Endothelial cell (in vitro differentiated cells): ENCODE results near the gene PTGFRN. TPM values are rescaled to one million over a fixed set of nuclear protein-coding genes. Genes with fewer than 3 reads are reported as not detected.

ENCODE experiments used
- DNase-seq: peaks from one replicate; pipeline ENCODE4 v3.0.0; 2021; ENCODE audit warnings: low spot score
- H3K27ac Mint-ChIP-seq: one replicate; pipeline ENCODE4 v1.8.0; 2021; ENCODE audit warnings: mixed read lengths, inconsistent platforms; ENCODE audit not compliant: unreplicated experiment
- H3K27me3 Mint-ChIP-seq: one replicate; pipeline ENCODE4 v1.8.0; 2021; ENCODE audit warnings: mild to moderate bottlenecking, moderate library complexity, mixed read lengths, inconsistent platforms; ENCODE audit not compliant: unreplicated experiment
- H3K36me3 Mint-ChIP-seq: one replicate; pipeline ENCODE4 v1.8.0; 2021; ENCODE audit warnings: mild to moderate bottlenecking, low read depth, mixed read lengths, inconsistent platforms; ENCODE audit not compliant: unreplicated experiment
- H3K4me1 Mint-ChIP-seq: one replicate; pipeline ENCODE4 v1.8.0; 2021; ENCODE audit warnings: mild to moderate bottlenecking, mixed read lengths, inconsistent platforms; ENCODE audit not compliant: unreplicated experiment
- H3K4me3 Mint-ChIP-seq: one replicate; pipeline ENCODE4 v1.8.0; 2021; ENCODE audit warnings: mild to moderate bottlenecking, mixed read lengths, inconsistent platforms; ENCODE audit not compliant: unreplicated experiment
- H3K9me3 Mint-ChIP-seq: one replicate; pipeline ENCODE4 v1.8.0; 2021; ENCODE audit warnings: mixed read lengths, inconsistent platforms; ENCODE audit not compliant: unreplicated experiment
- total RNA-seq: library from RNA; stranded (reverse); fragmentation: NEBNext Ultra II Directional; extraction: Animal tissue kit (Norgen Biotek cat#: 25700); gene quantifications from one replicate; pipeline ENCODE4 v1.2.1, GENCODE V29; 2021; ENCODE audit not compliant: unreplicated experiment
- TF ChIP-seq, protein P1 (sequence below): fragments of 200-600 bp; sonication (generic); IDR thresholded peaks from one replicate; pipeline ENCODE4 v1.5.0; 2021; ENCODE audit warnings: antibody characterized with exemption; ENCODE audit not compliant: unreplicated experiment

PTGFRN gene
- total RNA-seq, 1 donor from 2014 or later: 23.7 TPM

DNA sequence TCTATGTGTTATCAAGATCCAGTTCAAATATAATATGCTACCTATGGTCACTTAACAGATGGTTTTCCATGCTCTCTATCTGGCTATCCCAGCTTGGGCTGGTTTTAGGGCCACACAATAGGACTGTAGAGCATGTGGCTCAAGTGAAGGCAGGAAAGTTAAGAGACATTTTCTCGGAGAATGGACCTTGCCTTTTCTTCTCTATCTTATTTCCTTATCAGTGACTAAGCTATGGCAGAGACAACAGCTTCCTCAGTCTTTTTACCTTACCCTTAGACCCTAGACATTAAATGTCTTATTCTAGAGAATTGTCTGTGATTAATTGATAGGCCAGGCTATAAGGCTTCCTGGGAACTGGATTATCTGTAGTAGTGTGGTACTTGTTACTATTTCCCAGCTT is 120.0 kb downstream of the PTGFRN start:
- Mint-ChIP-seq H3K4me1 (peaks cover 29% of the 10 kb centered on the region), H3K4me3 (no peak overlapping the region), H3K27me3 (no peaks in the 10 kb centered on the region), H3K36me3 (no peaks in the 10 kb centered on the region), H3K27ac (no peak overlapping the region), H3K9me3 (no peaks in the 10 kb centered on the region)
- DNase-seq: no peak
- TF ChIP-seq, protein P1, sequence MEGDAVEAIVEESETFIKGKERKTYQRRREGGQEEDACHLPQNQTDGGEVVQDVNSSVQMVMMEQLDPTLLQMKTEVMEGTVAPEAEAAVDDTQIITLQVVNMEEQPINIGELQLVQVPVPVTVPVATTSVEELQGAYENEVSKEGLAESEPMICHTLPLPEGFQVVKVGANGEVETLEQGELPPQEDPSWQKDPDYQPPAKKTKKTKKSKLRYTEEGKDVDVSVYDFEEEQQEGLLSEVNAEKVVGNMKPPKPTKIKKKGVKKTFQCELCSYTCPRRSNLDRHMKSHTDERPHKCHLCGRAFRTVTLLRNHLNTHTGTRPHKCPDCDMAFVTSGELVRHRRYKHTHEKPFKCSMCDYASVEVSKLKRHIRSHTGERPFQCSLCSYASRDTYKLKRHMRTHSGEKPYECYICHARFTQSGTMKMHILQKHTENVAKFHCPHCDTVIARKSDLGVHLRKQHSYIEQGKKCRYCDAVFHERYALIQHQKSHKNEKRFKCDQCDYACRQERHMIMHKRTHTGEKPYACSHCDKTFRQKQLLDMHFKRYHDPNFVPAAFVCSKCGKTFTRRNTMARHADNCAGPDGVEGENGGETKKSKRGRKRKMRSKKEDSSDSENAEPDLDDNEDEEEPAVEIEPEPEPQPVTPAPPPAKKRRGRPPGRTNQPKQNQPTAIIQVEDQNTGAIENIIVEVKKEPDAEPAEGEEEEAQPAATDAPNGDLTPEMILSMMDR: no peak

DNA sequence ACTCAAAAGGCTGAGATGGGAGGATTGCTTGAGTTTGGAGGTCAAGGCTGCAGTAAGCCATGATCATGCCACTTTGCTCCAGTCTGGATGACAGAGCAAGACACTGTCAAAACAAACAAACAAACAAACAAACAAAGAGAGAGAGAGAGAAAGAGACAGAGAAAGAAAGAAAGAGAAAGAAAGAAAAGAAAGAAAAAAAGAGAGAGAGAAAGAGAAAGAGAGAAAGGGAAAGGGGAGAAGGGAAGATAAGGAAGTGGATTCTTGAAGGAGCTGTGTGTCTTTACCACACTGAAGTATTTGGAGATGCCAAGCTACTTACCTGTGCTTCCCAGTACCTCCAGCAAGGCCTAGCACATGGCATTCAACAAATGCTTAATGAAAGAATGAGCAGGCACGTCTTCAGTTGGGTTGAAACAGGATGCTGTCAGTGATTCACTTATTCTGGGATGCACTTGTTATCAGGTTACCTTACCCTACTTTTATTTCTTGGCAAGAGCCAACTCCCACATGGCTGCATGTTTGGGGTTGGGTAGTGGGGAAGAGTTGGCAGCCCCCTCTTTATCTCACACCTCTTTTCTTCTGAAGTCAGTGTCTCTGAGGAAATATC is 120.7 kb downstream of the PTGFRN start:
- Mint-ChIP-seq H3K9me3 (no peaks in the 10 kb centered on the region), H3K36me3 (no peaks in the 10 kb centered on the region), H3K4me3 (no peak overlapping the region), H3K27ac (no peak overlapping the region), H3K4me1 (peaks cover 29% of the 10 kb centered on the region), H3K27me3 (no peaks in the 10 kb centered on the region)
- TF ChIP-seq, protein P1: no peak
- DNase-seq: no peak

DNA sequence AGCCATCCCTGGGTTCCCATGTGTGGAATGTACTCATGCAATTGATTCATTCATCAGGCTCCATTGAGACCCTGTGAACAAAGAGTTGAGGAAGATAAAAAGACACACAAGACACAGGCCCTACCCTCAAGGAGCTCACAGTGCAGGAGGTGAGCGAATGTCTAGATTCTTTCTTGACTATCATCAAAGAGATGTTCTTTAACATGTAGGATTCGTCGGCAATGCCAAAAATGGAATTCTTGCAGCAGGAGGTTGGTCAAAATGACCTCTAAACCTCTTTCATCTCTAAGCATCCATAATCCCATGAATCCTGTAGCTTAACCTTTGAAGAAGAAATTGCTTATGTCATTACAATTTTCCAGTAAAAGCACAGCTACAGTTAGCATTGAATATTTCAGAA is 122.5 kb downstream of the PTGFRN start:
- H3K9me3 Mint-ChIP-seq: no peaks in the 10 kb centered on the region
- no peaks in the 10 kb centered on the region for H3K27me3 Mint-ChIP-seq
- TF ChIP-seq, protein P1: no peak
- DNase-seq: no peak
- H3K27ac Mint-ChIP-seq: no peak overlapping the region
- peaks cover 22% of the 10 kb centered on the region for H3K4me1 Mint-ChIP-seq
- H3K4me3 Mint-ChIP-seq: no peak overlapping the region
- H3K36me3 Mint-ChIP-seq: no peaks in the 10 kb centered on the region

DNA sequence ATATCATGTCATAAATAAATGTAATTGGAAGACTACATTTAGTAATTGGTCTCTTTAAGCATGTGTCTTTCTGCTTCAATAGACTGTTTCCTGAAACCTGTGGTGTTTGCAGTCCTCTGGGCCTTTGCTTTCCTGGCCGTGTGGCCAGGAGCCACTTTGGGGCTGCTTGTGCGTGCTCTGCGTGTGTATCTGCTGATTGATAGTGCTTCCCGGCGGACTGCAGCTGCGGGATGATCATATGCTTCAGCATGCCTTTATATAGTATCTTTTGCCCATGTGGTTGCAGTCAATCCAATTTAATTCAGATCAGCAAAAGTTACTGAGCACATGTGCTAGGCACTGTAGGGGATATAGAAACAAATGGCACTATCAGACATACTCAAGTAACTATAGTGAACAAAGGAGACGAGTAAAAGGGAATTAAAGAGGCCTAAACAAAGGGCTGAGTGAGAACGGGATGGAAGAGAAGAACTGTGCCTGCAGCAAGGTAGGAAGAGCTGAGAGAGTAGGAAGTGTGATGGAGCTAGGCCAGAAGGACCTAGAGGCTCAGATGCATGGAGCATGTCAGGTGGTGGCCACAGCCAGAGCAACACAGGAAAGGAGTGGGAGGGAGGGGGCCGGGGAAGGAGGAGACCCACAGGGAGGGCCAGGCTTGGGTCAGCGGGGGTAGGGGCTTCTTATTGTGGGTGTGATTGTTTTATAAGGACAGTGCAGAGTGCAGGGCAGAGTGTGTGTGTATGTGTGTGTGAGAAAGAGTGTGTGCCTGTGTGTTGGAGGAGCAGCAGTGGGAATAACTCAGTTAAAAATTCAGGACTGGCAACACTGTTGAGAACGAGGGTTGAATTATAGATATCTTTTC is 123.2 kb downstream of the PTGFRN start:
- no peak for DNase-seq
- Mint-ChIP-seq H3K27ac (no peak overlapping the region), H3K4me1 (peaks cover 22% of the 10 kb centered on the region), H3K4me3 (no peak overlapping the region), H3K27me3 (no peaks in the 10 kb centered on the region), H3K36me3 (no peaks in the 10 kb centered on the region), H3K9me3 (no peaks in the 10 kb centered on the region)
- TF ChIP-seq, protein P1: no peak

DNA sequence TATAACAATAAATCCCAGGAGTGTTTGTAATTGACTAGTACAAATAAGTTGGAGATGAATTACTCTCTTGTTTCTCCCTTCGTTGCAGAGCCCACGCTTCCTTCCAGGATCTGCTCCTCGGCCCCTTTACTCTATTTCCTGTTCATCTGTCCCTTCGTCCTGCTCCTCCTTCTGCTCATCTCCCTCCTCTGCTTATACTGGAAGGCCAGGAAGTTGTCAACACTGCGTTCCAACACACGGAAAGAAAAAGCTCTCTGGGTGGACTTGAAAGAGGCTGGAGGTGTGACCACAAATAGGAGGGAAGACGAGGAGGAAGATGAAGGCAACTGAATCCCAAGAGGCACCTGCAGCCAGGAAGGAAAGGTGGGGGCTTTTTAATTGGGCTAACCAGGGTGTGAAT is 124.1 kb downstream of the PTGFRN start:
- peaks cover 22% of the 10 kb centered on the region for H3K4me1 Mint-ChIP-seq
- no peak overlapping the region for H3K27ac Mint-ChIP-seq
- H3K27me3 Mint-ChIP-seq: no peaks in the 10 kb centered on the region

More for the DNA sequence above, 124.1 kb downstream of the PTGFRN start:
- Mint-ChIP-seq H3K36me3 (no peaks in the 10 kb centered on the region), H3K4me3 (no peak overlapping the region), H3K9me3 (no peaks in the 10 kb centered on the region)
- TF ChIP-seq, protein P1: no peak
- no peak for DNase-seq
